Caco-2 (cell line): Measurements from ENCODE around the gene LDLRAD4. TPM values are rescaled to one million over a fixed set of nuclear protein-coding genes. Genes with fewer than 3 reads are reported as not detected.

ENCODE experiments used
- BruUV-seq: library from RNA; stranded (reverse); fragments of 400-500 nt; replicated peaks from 2 replicates; lab custom pipeline; 2021; lab: Mats Ljungman, UMichigan
- CTCF ChIA-PET: fragments of 300-600 bp; sonication (Branson Sonifier 250); formaldehyde crosslinking; loops from one replicate; lab custom pipeline; 2022; ENCODE audit warnings: antibody characterized with exemption; lab: Charles Lee
- POLR2A ChIA-PET: fragments of 300-600 bp; sonication (Branson Sonifier 250); formaldehyde crosslinking; loops from one replicate; lab custom pipeline; 2022; ENCODE audit warnings: antibody characterized with exemption; lab: Charles Lee
- DNase-seq, 2 experiments: peaks; one replicate each; pipeline versions ENCODE4 v3.0.0 to v3.0.0-alpha.2; 2020 to 2022
- H3K27me3 ChIP-seq: replicated peaks from 2 replicates; pipeline ENCODE4 v1.6.0; 2011; ENCODE audit warnings: low read length; ENCODE audit not compliant: control insufficient read depth, insufficient read depth
- H3K36me3 ChIP-seq: 2 replicates; pipeline ENCODE4 v1.5.1; 2011; ENCODE audit warnings: low read length; ENCODE audit not compliant: control insufficient read depth, insufficient read depth
- H3K4me1 ChIP-seq: fragments of 250-450 bp; sonication (Bioruptor Pico); 2 replicates; pipeline ENCODE4 v1.5.1; 2020; ENCODE audit warnings: mild to moderate bottlenecking
- H3K4me3 ChIP-seq: 2 replicates; pipeline ENCODE4 v1.5.1; 2011; ENCODE audit warnings: low read depth, mild to moderate bottlenecking, control low read depth, low read length
- H3K9me3 ChIP-seq: fragments of 250-450 bp; sonication (Bioruptor Pico); 2 replicates; pipeline ENCODE4 v1.5.1; 2020; ENCODE audit warnings: mild to moderate bottlenecking, moderate library complexity
- H3K27ac Mint-ChIP-seq: one replicate; pipeline ENCODE4 v1.8.0; 2022; ENCODE audit warnings: mixed read lengths; ENCODE audit not compliant: unreplicated experiment
- H3K27me3 Mint-ChIP-seq: one replicate; pipeline ENCODE4 v1.8.0; 2022; ENCODE audit warnings: mixed read lengths; ENCODE audit not compliant: insufficient read depth, unreplicated experiment
- H3K36me3 Mint-ChIP-seq: one replicate; pipeline ENCODE4 v1.8.0; 2022; ENCODE audit warnings: mild to moderate bottlenecking, mixed read lengths; ENCODE audit not compliant: insufficient read depth, unreplicated experiment
- H3K4me1 Mint-ChIP-seq: one replicate; pipeline ENCODE4 v1.8.0; 2022; ENCODE audit warnings: low read depth, mixed read lengths; ENCODE audit not compliant: unreplicated experiment
- H3K4me3 Mint-ChIP-seq: one replicate; pipeline ENCODE4 v1.8.0; 2022; ENCODE audit warnings: mild to moderate bottlenecking, moderate library complexity, mixed read lengths; ENCODE audit not compliant: unreplicated experiment
- H3K9me3 Mint-ChIP-seq: one replicate; pipeline ENCODE4 v1.8.0; 2022; ENCODE audit warnings: mixed read lengths; ENCODE audit not compliant: unreplicated experiment
- intact Hi-C: fragments of 100-400 bp; cut with micrococcal nuclease; formaldehyde crosslinking; loops from one replicate; pipeline ENCODE4 v1.10.0; 2022; ENCODE audit not compliant: unreplicated experiment
- total RNA-seq: library from RNA; stranded (reverse); gene quantifications from 2 replicates; pipeline ENCODE4 v1.2.3, GENCODE V29; 2022
- TF ChIP-seq, protein P1 (sequence below), 2 experiments: fragments of 200-600 bp in 1 of 2; IDR thresholded peaks; 1 replicate in 1 of 2; 2 replicates in 1 of 2; pipeline versions ENCODE4 v1.5.1 to v1.8.0; 2011 to 2022; ENCODE audit warnings: antibody characterized with exemption in 1 of 2, control low read depth in 1 of 2, inconsistent platforms in 1 of 2, low read depth in 1 of 2, low read length in 1 of 2, mild to moderate bottlenecking in 1 of 2, moderate library complexity in 1 of 2; ENCODE audit not compliant: insufficient read depth in 1 of 2, severe bottlenecking in 1 of 2, unreplicated experiment in 1 of 2

The LDLRAD4 gene
- total RNA-seq, 1 experiment from 2014 or later, result 1.2 TPM

DNA sequence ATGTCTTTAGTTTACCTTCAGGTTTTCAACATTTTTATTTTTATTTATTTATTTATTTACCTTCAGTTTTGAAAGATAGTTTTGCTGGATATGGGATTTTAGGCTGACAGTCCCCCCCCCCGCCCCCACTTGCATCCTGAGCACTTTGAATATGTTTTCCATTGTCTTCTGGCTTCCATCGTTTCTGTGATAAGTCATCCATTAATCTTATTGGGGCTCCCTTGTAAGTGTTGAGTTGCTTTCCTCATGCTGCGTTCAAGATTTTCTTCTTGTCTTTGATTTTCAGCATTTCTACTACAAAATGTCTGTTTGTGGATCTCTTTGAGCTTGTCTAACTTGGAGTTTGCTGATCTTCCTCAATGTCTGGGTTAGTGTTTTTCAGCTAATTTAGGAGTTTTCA lies 19.4 kb upstream of the LDLRAD4 start:
- no peaks in the 10 kb centered on the region for H3K27me3 ChIP-seq
- TF ChIP-seq, protein P1, sequence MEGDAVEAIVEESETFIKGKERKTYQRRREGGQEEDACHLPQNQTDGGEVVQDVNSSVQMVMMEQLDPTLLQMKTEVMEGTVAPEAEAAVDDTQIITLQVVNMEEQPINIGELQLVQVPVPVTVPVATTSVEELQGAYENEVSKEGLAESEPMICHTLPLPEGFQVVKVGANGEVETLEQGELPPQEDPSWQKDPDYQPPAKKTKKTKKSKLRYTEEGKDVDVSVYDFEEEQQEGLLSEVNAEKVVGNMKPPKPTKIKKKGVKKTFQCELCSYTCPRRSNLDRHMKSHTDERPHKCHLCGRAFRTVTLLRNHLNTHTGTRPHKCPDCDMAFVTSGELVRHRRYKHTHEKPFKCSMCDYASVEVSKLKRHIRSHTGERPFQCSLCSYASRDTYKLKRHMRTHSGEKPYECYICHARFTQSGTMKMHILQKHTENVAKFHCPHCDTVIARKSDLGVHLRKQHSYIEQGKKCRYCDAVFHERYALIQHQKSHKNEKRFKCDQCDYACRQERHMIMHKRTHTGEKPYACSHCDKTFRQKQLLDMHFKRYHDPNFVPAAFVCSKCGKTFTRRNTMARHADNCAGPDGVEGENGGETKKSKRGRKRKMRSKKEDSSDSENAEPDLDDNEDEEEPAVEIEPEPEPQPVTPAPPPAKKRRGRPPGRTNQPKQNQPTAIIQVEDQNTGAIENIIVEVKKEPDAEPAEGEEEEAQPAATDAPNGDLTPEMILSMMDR (IDR thresholded peaks at IDR 0.05; ENCODE audit: insufficient read depth in 1 of 2, low read depth in 1 of 2, low read length in 1 of 2, severe bottlenecking in 1 of 2, unreplicated experiment in 1 of 2), result no peak
- H3K36me3 ChIP-seq, result no peaks in the 10 kb centered on the region
- Mint-ChIP-seq H3K4me1 (no peaks in the 10 kb centered on the region), H3K27me3 (peaks cover 13% of the 10 kb centered on the region), H3K27ac (no peak overlapping the region), H3K4me3 (no peak overlapping the region), H3K9me3 (peaks cover 38% of the 10 kb centered on the region), H3K36me3 (no peaks in the 10 kb centered on the region)
- DNase-seq, result no peak
- intact Hi-C loops, result no loop called here
- ChIA-PET POLR2A (no interaction called here), CTCF (no interaction called here)
- H3K4me1 ChIP-seq, result no peaks in the 10 kb centered on the region
- BruUV-seq, result no TSS peak
- H3K9me3 ChIP-seq, result 0 out of 2 replicates have a peak, but pooled peaks cover 4% of the 10 kb centered on the region
- no peak overlapping the region for H3K4me3 ChIP-seq

DNA sequence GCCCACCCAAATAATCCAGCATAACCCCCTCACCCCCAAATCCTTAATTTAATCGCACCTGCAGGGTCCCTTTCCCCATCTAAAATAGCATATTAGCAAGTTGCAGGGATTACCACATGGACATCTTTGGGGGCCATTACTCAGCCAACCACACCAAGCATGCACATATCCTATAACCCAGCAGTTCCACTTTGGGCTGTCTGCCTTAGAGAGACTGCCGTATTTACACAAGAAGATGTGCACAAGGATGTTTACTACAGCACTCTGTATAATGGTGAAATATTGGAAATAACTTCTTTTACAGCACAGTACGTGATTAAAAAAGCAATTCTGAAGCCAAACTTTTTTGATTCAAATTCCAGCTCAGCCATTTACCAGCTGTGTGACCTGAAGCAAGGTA lies 17.3 kb upstream of the LDLRAD4 start:
- no TSS peak for BruUV-seq

DNA sequence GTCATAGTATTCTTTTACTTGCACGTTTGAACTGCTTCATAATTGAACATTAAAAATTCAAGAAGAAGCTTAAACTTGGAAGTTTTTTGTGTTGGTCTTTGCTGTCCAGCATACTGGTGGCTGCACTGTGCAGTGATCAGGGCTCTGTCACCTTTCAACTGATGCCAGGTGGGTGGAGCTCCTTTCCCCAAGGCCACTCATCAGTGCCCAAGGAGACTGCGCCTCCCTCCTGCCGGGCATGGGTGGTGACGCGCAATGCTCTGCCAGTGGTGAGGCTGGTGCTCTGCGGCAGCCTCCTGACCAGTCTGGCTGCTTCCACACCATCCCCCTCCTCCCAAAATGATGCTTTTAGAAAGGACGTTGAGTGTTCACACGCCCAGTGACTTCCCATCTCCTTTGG lies 16.0 kb upstream of the LDLRAD4 start:
- Mint-ChIP-seq H3K4me3 (no peak overlapping the region), H3K27ac (no peak overlapping the region), H3K4me1 (no peaks in the 10 kb centered on the region), H3K27me3 (peaks cover 30% of the 10 kb centered on the region), H3K36me3 (no peaks in the 10 kb centered on the region), H3K9me3 (peaks cover 38% of the 10 kb centered on the region)
- no TSS peak for BruUV-seq
- intact Hi-C loops, result no loop called here
- Histone ChIP-seq H3K36me3 (no peaks in the 10 kb centered on the region), H3K4me1 (no peaks in the 10 kb centered on the region), H3K4me3 (no peak overlapping the region), H3K9me3 (0 out of 2 replicates have a peak, but pooled peaks cover 4% of the 10 kb centered on the region), H3K27me3 (no peaks in the 10 kb centered on the region; the same call in 1 of the 2 replicates)
- ChIA-PET CTCF (no interaction called here), POLR2A (no interaction called here)
- TF ChIP-seq, protein P1 (IDR thresholded peaks at IDR 0.05; ENCODE audit: insufficient read depth in 1 of 2, low read depth in 1 of 2, low read length in 1 of 2, severe bottlenecking in 1 of 2, unreplicated experiment in 1 of 2), result no peak
- DNase-seq, result no peak

More for the DNA sequence above, 17.3 kb upstream of the LDLRAD4 start:
- 0 out of 2 replicates have a peak, but pooled peaks cover 4% of the 10 kb centered on the region for H3K9me3 ChIP-seq
- H3K4me3 Mint-ChIP-seq, result no peak overlapping the region
- H3K4me1 ChIP-seq, result no peaks in the 10 kb centered on the region
- CTCF ChIA-PET, result no interaction called here
- H3K9me3 Mint-ChIP-seq, result peaks cover 38% of the 10 kb centered on the region
- intact Hi-C loops, result no loop called here
- H3K36me3 Mint-ChIP-seq, result no peaks in the 10 kb centered on the region
- H3K27ac Mint-ChIP-seq, result no peak overlapping the region
- no peaks in the 10 kb centered on the region for H3K4me1 Mint-ChIP-seq
- no peak for DNase-seq
- TF ChIP-seq, protein P1 (IDR thresholded peaks at IDR 0.05; ENCODE audit: insufficient read depth in 1 of 2, low read depth in 1 of 2, low read length in 1 of 2, severe bottlenecking in 1 of 2, unreplicated experiment in 1 of 2), result no peak
- H3K27me3 ChIP-seq, result no peaks in the 10 kb centered on the region
- H3K27me3 Mint-ChIP-seq, result peaks cover 23% of the 10 kb centered on the region
- POLR2A ChIA-PET, result no interaction called here
- no peak overlapping the region for H3K4me3 ChIP-seq
- no peaks in the 10 kb centered on the region for H3K36me3 ChIP-seq
